ENCODE results near the gene ZSCAN16.
"Not testable (repeated sequence)": the region's sequence is repeated elsewhere in the genome, so short reads cannot be mapped to it uniquely, and the experiment has no call there.

The ZSCAN16 gene

GRCh38 chr6:28124350-28124970 is at the start of gene ZSCAN16:
Gene ZSCAN16, plus strand, starts transcription at chr6:28124609. Its CDS starts 835 bp downstream, at chr6:28125444.
- peak; percentile 89 for ATAC-seq (ENCODE audit: insufficient read depth, low read depth)
- Histone ChIP-seq H3K27ac (ENCODE audit: low read length) (no peak within 1 kb of the TSS), H2AFZ (ENCODE audit: low read depth, low read length) (no peak within 1 kb of the TSS), H3K79me2 (ENCODE audit: insufficient read depth, low read length) (peaks cover 63% of the 10 kb centered on the region), H3K27me3 (ENCODE audit: insufficient read depth, low read length, poor library complexity) (no peaks in the 10 kb centered on the region), H3K9me3 (ENCODE audit: insufficient read depth, low read length, severe bottlenecking) (no peaks in the 10 kb centered on the region), H3K4me3 (ENCODE audit: low read depth in 1 of 2, low read length in 2 of 2) (no peak within 1 kb of the TSS), H3K4me1 (ENCODE audit: insufficient read depth, low read length) (no peaks in the 10 kb centered on the region), H3K9ac (ENCODE audit: low read depth, low read length) (no peak within 1 kb of the TSS), H3K4me2 (ENCODE audit: insufficient read depth, low read length) (no peak within 1 kb of the TSS), H4K20me1 (ENCODE audit: insufficient read depth, low read length) (peaks cover 55% of the 10 kb centered on the region; the same call in 1 of the 2 replicates), H3K36me3 (ENCODE audit: insufficient read depth, low read length) (peaks cover 67% of the 10 kb centered on the region)
- no peak for TF ChIP-seq EZH2 (IDR thresholded peaks at IDR 0.05; ENCODE audit: borderline replicate concordance, low read depth, low read length, severe bottlenecking)
- no peak for TF ChIP-seq CTCF (IDR thresholded peaks at IDR 0.05; ENCODE audit: borderline replicate concordance, extremely low read depth, low read length, poor library complexity, severe bottlenecking)
- peak; percentile 58 for DNase-seq

GRCh38 chr6:28078050-28078449 is 46.4 kb upstream of the ZSCAN16 start:
- Histone ChIP-seq H3K79me2 (ENCODE audit: insufficient read depth, low read length) (peaks cover 3% of the 10 kb centered on the region), H3K9ac (ENCODE audit: low read depth, low read length) (no peak overlapping the region)

GRCh38 chr6:28078836-28079235 is 45.6 kb upstream of the ZSCAN16 start:
- DNase-seq (no peak), ATAC-seq (ENCODE audit: insufficient read depth, low read depth) (no peak)
- Histone ChIP-seq H3K27ac (ENCODE audit: low read length) (no peak overlapping the region), H3K36me3 (ENCODE audit: insufficient read depth, low read length) (no peaks in the 10 kb centered on the region), H3K9me3 (ENCODE audit: insufficient read depth, low read length, severe bottlenecking) (no peaks in the 10 kb centered on the region), H3K27me3 (ENCODE audit: insufficient read depth, low read length, poor library complexity) (no peaks in the 10 kb centered on the region), H2AFZ (ENCODE audit: low read depth, low read length) (no peak overlapping the region), H3K4me3 (ENCODE audit: low read depth in 1 of 2, low read length in 2 of 2) (no peak overlapping the region), H3K4me1 (ENCODE audit: insufficient read depth, low read length) (peaks cover 22% of the 10 kb centered on the region), H4K20me1 (ENCODE audit: insufficient read depth, low read length) (no peaks in the 10 kb centered on the region), H3K79me2 (ENCODE audit: insufficient read depth, low read length) (peaks cover 3% of the 10 kb centered on the region), H3K9ac (ENCODE audit: low read depth, low read length) (no peak overlapping the region), H3K4me2 (ENCODE audit: insufficient read depth, low read length) (no peak overlapping the region)
- no peak for TF ChIP-seq EZH2 (IDR thresholded peaks at IDR 0.05; ENCODE audit: borderline replicate concordance, low read depth, low read length, severe bottlenecking)
- no peak for TF ChIP-seq CTCF (IDR thresholded peaks at IDR 0.05; ENCODE audit: borderline replicate concordance, extremely low read depth, low read length, poor library complexity, severe bottlenecking)

More at GRCh38 chr6:28078050-28078449, 46.4 kb upstream of the ZSCAN16 start:
- no peaks in the 10 kb centered on the region for H3K36me3 ChIP-seq (ENCODE audit: insufficient read depth, low read length)
- TF ChIP-seq EZH2 (IDR thresholded peaks at IDR 0.05; ENCODE audit: borderline replicate concordance, low read depth, low read length, severe bottlenecking) (no peak), CTCF (IDR thresholded peaks at IDR 0.05; ENCODE audit: borderline replicate concordance, extremely low read depth, low read length, poor library complexity, severe bottlenecking) (no peak)
- H4K20me1 ChIP-seq (ENCODE audit: insufficient read depth, low read length), result no peaks in the 10 kb centered on the region
- no peaks in the 10 kb centered on the region for H3K27me3 ChIP-seq (ENCODE audit: insufficient read depth, low read length, poor library complexity)
- no peak for DNase-seq
- H3K4me3 ChIP-seq (ENCODE audit: low read depth in 1 of 2, low read length in 2 of 2), result no peak overlapping the region
- no peak overlapping the region for H3K4me2 ChIP-seq (ENCODE audit: insufficient read depth, low read length)
- no peak for ATAC-seq (ENCODE audit: insufficient read depth, low read depth)
- H3K4me1 ChIP-seq (ENCODE audit: insufficient read depth, low read length), result peaks cover 22% of the 10 kb centered on the region
- no peak overlapping the region for H3K27ac ChIP-seq (ENCODE audit: low read length)
- no peaks in the 10 kb centered on the region for H3K9me3 ChIP-seq (ENCODE audit: insufficient read depth, low read length, severe bottlenecking)
- H2AFZ ChIP-seq (ENCODE audit: low read depth, low read length), result no peak overlapping the region

- peak within 1 kb of the TSS; percentile 81 for H3K4me2 ChIP-seq (ENCODE audit: insufficient read depth, low read length)
- ATAC-seq (ENCODE audit: insufficient read depth, low read depth), result peak; percentile 11; the same call in 1 of the 3 replicates
These were observed 44.1 kb upstream of the ZSCAN16 start, which contains the start of gene ZNF165 for GRCh38 chr6:28080381-28080630. Gene ZNF165, plus strand, starts transcription at chr6:28080568. Its CDS starts 4,913 bp downstream, at chr6:28085481.

More at GRCh38 chr6:28080381-28080630, 44.1 kb upstream of the ZSCAN16 start, which contains the start of gene ZNF165:
- Histone ChIP-seq H3K27ac (ENCODE audit: low read length) (peak within 1 kb of the TSS; percentile 83), H3K4me3 (ENCODE audit: low read depth in 1 of 2, low read length in 2 of 2) (peak within 1 kb of the TSS; percentile 38 to 71; a peak in 3 of 4 replicates), H3K9ac (ENCODE audit: low read depth, low read length) (peak within 1 kb of the TSS; percentile 61), H3K4me1 (ENCODE audit: insufficient read depth, low read length) (peaks cover 22% of the 10 kb centered on the region), H2AFZ (ENCODE audit: low read depth, low read length) (peak within 1 kb of the TSS; percentile 85)
- DNase-seq; H3K9me3 ChIP-seq (ENCODE audit: insufficient read depth, low read length, severe bottlenecking); H3K27me3 ChIP-seq (ENCODE audit: insufficient read depth, low read length, poor library complexity); H3K36me3 ChIP-seq (ENCODE audit: insufficient read depth, low read length); H3K79me2 ChIP-seq (ENCODE audit: insufficient read depth, low read length); H4K20me1 ChIP-seq (ENCODE audit: insufficient read depth, low read length): not testable (repeated sequence)

All from DND-41 (cell line).